HG03025 (cell line): ENCODE data around the gene CXCR5.
"Not testable (repeated sequence)": the region's sequence is repeated elsewhere in the genome, so short reads cannot be mapped to it uniquely, and the experiment has no call there.

Experiments used
- ATAC-seq: cut with Tn5 transposase; IDR thresholded peaks from one replicate; pipeline ENCODE4 v1.9.1; 2021; ENCODE audit warnings: mild to moderate bottlenecking, moderate library complexity; ENCODE audit not compliant: unreplicated experiment, low FRiP score

Gene CXCR5

GRCh38 chr11:118883368-118884071 lies at the start of gene CXCR5:
TSS of gene CXCR5 (plus strand) at chr11:118883892. CDS start at chr11:118883942, 50 bp downstream.
- ATAC-seq = no peak

- ATAC-seq = no peak
Measured at GRCh38 chr11:118834427-118835028, 49.2 kb upstream of the CXCR5 start.

GRCh38 chr11:118837868-118838267 lies 45.8 kb upstream of the CXCR5 start:
- no peak for ATAC-seq

- no peak for ATAC-seq
Measured at GRCh38 chr11:118838905-118839553, 44.7 kb upstream of the CXCR5 start.

GRCh38 chr11:118841469-118842242 lies 42.0 kb upstream of the CXCR5 start:
- no peak for ATAC-seq

GRCh38 chr11:118842369-118842768 lies 41.3 kb upstream of the CXCR5 start:
- ATAC-seq = no peak

GRCh38 chr11:118842843-118843242 lies 40.8 kb upstream of the CXCR5 start:
- ATAC-seq = not testable (repeated sequence)

GRCh38 chr11:118843565-118843964 lies 40.1 kb upstream of the CXCR5 start:
- no peak for ATAC-seq

GRCh38 chr11:118845369-118845768 lies 38.3 kb upstream of the CXCR5 start:
- ATAC-seq = no peak

GRCh38 chr11:118846181-118846935 lies 37.3 kb upstream of the CXCR5 start:
- ATAC-seq = no peak

- ATAC-seq = no peak
Measured at GRCh38 chr11:118849825-118850224, 33.9 kb upstream of the CXCR5 start.

- ATAC-seq = no peak
Measured at GRCh38 chr11:118851970-118852369, 31.7 kb upstream of the CXCR5 start.

GRCh38 chr11:118853678-118854077 lies 30.0 kb upstream of the CXCR5 start:
- no peak for ATAC-seq

GRCh38 chr11:118856314-118856713 lies 27.4 kb upstream of the CXCR5 start:
- no peak for ATAC-seq

- ATAC-seq = no peak
Measured at GRCh38 chr11:118857385-118857784, 26.3 kb upstream of the CXCR5 start.

GRCh38 chr11:118859973-118860372 lies 23.7 kb upstream of the CXCR5 start:
- no peak for ATAC-seq

- no peak for ATAC-seq
Measured at GRCh38 chr11:118868659-118869058, 15.0 kb upstream of the CXCR5 start.

- no peak for ATAC-seq
Measured at GRCh38 chr11:118870396-118871343, 13.0 kb upstream of the CXCR5 start.

GRCh38 chr11:118872403-118872821 lies 11.3 kb upstream of the CXCR5 start:
- no peak for ATAC-seq
